T-helper 1 cell treated with Interleukin-12 subunit alpha and Interleukin-12 subunit beta and Interleukin-4 antibody, amounts not matched to agents 30 μg/mL and 1 μg/mL, for 36 hours (primary cell): ENCODE measurements around the gene ACTR3C.
"Not testable (repeated sequence)": the region's sequence is repeated elsewhere in the genome, so short reads cannot be mapped to it uniquely, and the experiment has no call there.

Experiments
- H3K27ac Mint-ChIP-seq: one replicate; pipeline ENCODE4 v1.8.0; 2021; ENCODE audit warnings: mild to moderate bottlenecking, mixed read lengths
- H3K27me3 Mint-ChIP-seq: one replicate; pipeline ENCODE4 v1.8.0; 2021; ENCODE audit warnings: low read depth, mixed read lengths
- H3K36me3 Mint-ChIP-seq: one replicate; pipeline ENCODE4 v1.8.0; 2021; ENCODE audit warnings: low read depth, mixed read lengths
- H3K4me1 Mint-ChIP-seq: one replicate; pipeline ENCODE4 v1.8.0; 2021; ENCODE audit warnings: low read depth, mixed read lengths
- H3K4me3 Mint-ChIP-seq: one replicate; pipeline ENCODE4 v1.8.0; 2021; ENCODE audit warnings: mild to moderate bottlenecking, moderate library complexity, mixed read lengths
- H3K9me3 Mint-ChIP-seq: one replicate; pipeline ENCODE4 v1.8.0; 2021; ENCODE audit warnings: mixed read lengths

Gene ACTR3C

GRCh38 chr7:150304499-150305258 is 18.7 kb downstream of the ACTR3C start:
- not testable (repeated sequence) for H3K36me3 Mint-ChIP-seq, H3K27ac Mint-ChIP-seq

GRCh38 chr7:150302908-150303310 is 20.4 kb downstream of the ACTR3C start:
- H3K4me1 Mint-ChIP-seq, H3K4me3 Mint-ChIP-seq, H3K36me3 Mint-ChIP-seq, H3K9me3 Mint-ChIP-seq, H3K27me3 Mint-ChIP-seq, H3K27ac Mint-ChIP-seq: not testable (repeated sequence)

More at GRCh38 chr7:150304499-150305258, 18.7 kb downstream of the ACTR3C start:
- H3K4me1 Mint-ChIP-seq, H3K4me3 Mint-ChIP-seq, H3K9me3 Mint-ChIP-seq, H3K27me3 Mint-ChIP-seq: not testable (repeated sequence)

GRCh38 chr7:150297978-150298377 is 25.4 kb downstream of the ACTR3C start:
- H3K9me3 Mint-ChIP-seq, H3K27ac Mint-ChIP-seq, H3K36me3 Mint-ChIP-seq, H3K27me3 Mint-ChIP-seq, H3K4me3 Mint-ChIP-seq, H3K4me1 Mint-ChIP-seq: not testable (repeated sequence)

GRCh38 chr7:150296802-150297201 is 26.5 kb downstream of the ACTR3C start:
- not testable (repeated sequence) for H3K4me3 Mint-ChIP-seq, H3K9me3 Mint-ChIP-seq, H3K4me1 Mint-ChIP-seq, H3K27me3 Mint-ChIP-seq, H3K36me3 Mint-ChIP-seq, H3K27ac Mint-ChIP-seq

- not testable (repeated sequence) for H3K27me3 Mint-ChIP-seq, H3K4me1 Mint-ChIP-seq, H3K27ac Mint-ChIP-seq, H3K4me3 Mint-ChIP-seq, H3K9me3 Mint-ChIP-seq, H3K36me3 Mint-ChIP-seq
Measured at GRCh38 chr7:150295614-150296013, 27.7 kb downstream of the ACTR3C start.

GRCh38 chr7:150295027-150295426 is 28.3 kb downstream of the ACTR3C start:
- H3K36me3 Mint-ChIP-seq, H3K4me3 Mint-ChIP-seq, H3K27ac Mint-ChIP-seq: not testable (repeated sequence)

GRCh38 chr7:150290317-150290716 is 33.0 kb downstream of the ACTR3C start:
- not testable (repeated sequence) for H3K27me3 Mint-ChIP-seq, H3K36me3 Mint-ChIP-seq, H3K4me3 Mint-ChIP-seq, H3K27ac Mint-ChIP-seq, H3K4me1 Mint-ChIP-seq, H3K9me3 Mint-ChIP-seq

More at GRCh38 chr7:150295027-150295426, 28.3 kb downstream of the ACTR3C start:
- not testable (repeated sequence) for H3K27me3 Mint-ChIP-seq, H3K9me3 Mint-ChIP-seq, H3K4me1 Mint-ChIP-seq

GRCh38 chr7:150288816-150289215 is 34.5 kb downstream of the ACTR3C start:
- H3K36me3 Mint-ChIP-seq, H3K27me3 Mint-ChIP-seq, H3K27ac Mint-ChIP-seq, H3K4me1 Mint-ChIP-seq, H3K4me3 Mint-ChIP-seq, H3K9me3 Mint-ChIP-seq: not testable (repeated sequence)

- H3K4me3 Mint-ChIP-seq, H3K4me1 Mint-ChIP-seq, H3K27ac Mint-ChIP-seq, H3K9me3 Mint-ChIP-seq, H3K36me3 Mint-ChIP-seq, H3K27me3 Mint-ChIP-seq: not testable (repeated sequence)
Measured at GRCh38 chr7:150287815-150288214, 35.5 kb downstream of the ACTR3C start.

- not testable (repeated sequence) for H3K4me3 Mint-ChIP-seq, H3K27me3 Mint-ChIP-seq, H3K36me3 Mint-ChIP-seq, H3K9me3 Mint-ChIP-seq, H3K27ac Mint-ChIP-seq, H3K4me1 Mint-ChIP-seq
Measured at GRCh38 chr7:150285849-150286754, 37.2 kb downstream of the ACTR3C start.

- not testable (repeated sequence) for H3K4me1 Mint-ChIP-seq, H3K27ac Mint-ChIP-seq, H3K4me3 Mint-ChIP-seq, H3K27me3 Mint-ChIP-seq, H3K9me3 Mint-ChIP-seq, H3K36me3 Mint-ChIP-seq
Measured at GRCh38 chr7:150283608-150284007, 39.7 kb downstream of the ACTR3C start.

- not testable (repeated sequence) for H3K9me3 Mint-ChIP-seq, H3K27ac Mint-ChIP-seq, H3K27me3 Mint-ChIP-seq, H3K36me3 Mint-ChIP-seq, H3K4me3 Mint-ChIP-seq, H3K4me1 Mint-ChIP-seq
Measured at GRCh38 chr7:150283111-150283510, 40.2 kb downstream of the ACTR3C start.

- not testable (repeated sequence) for H3K9me3 Mint-ChIP-seq, H3K4me3 Mint-ChIP-seq, H3K36me3 Mint-ChIP-seq, H3K27ac Mint-ChIP-seq, H3K27me3 Mint-ChIP-seq, H3K4me1 Mint-ChIP-seq
Measured at GRCh38 chr7:150281681-150282403, 41.5 kb downstream of the ACTR3C start.

- H3K9me3 Mint-ChIP-seq, H3K27ac Mint-ChIP-seq, H3K4me1 Mint-ChIP-seq, H3K4me3 Mint-ChIP-seq, H3K36me3 Mint-ChIP-seq, H3K27me3 Mint-ChIP-seq: not testable (repeated sequence)
Measured at GRCh38 chr7:150278383-150278782, 45.0 kb downstream of the ACTR3C start.

- not testable (repeated sequence) for H3K4me3 Mint-ChIP-seq, H3K27ac Mint-ChIP-seq, H3K4me1 Mint-ChIP-seq
Measured at GRCh38 chr7:150276132-150276695, 47.1 kb downstream of the ACTR3C start.

More at GRCh38 chr7:150276132-150276695, 47.1 kb downstream of the ACTR3C start:
- H3K27me3 Mint-ChIP-seq, H3K9me3 Mint-ChIP-seq, H3K36me3 Mint-ChIP-seq: not testable (repeated sequence)
